Peyer's patch (tissue), 4 donors: ENCODE results near the gene DOCK4.

ENCODE experiments used
- POLR2A ChIP-seq, 2 donors: fragments of 450-650 bp; IDR thresholded peaks; one replicate each; pipeline ENCODE4 v1.5.1; 2017; ENCODE audit warnings: antibody characterized with exemption in 2 of 2, mild to moderate bottlenecking in 2 of 2, moderate library complexity in 2 of 2
- TF ChIP-seq, protein P1 (sequence below), 6 experiments: fragments of 450-650 bp in 4 of 6; fragments of 200-600 bp in 2 of 6; sonication (generic) in 1 of 6; IDR thresholded peaks; one replicate each; pipeline ENCODE4 v1.5.1; 2017 to 2019; ENCODE audit warnings: antibody characterized with exemption in 6 of 6, mild to moderate bottlenecking in 3 of 6, moderate library complexity in 1 of 6

DNA sequence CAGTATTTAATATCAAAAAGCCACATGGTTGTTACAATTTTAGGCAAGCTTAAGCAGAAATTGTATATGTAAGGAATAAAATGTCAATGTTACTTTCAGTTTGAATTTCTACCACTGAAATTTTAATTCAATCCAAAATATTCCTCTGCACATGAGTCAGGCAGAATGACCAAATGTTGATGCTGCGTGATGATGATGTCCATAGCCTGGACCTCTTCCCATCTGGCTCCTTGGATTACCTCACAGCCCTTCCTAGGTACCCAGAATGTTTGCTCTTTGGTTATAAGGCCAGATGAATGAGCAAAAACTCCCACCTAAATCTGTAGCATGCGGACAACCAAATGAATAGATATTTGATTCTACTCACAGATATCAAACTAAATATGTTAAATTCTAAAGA is 385.6 kb downstream of the DOCK4 start:
- TF ChIP-seq, protein P1, sequence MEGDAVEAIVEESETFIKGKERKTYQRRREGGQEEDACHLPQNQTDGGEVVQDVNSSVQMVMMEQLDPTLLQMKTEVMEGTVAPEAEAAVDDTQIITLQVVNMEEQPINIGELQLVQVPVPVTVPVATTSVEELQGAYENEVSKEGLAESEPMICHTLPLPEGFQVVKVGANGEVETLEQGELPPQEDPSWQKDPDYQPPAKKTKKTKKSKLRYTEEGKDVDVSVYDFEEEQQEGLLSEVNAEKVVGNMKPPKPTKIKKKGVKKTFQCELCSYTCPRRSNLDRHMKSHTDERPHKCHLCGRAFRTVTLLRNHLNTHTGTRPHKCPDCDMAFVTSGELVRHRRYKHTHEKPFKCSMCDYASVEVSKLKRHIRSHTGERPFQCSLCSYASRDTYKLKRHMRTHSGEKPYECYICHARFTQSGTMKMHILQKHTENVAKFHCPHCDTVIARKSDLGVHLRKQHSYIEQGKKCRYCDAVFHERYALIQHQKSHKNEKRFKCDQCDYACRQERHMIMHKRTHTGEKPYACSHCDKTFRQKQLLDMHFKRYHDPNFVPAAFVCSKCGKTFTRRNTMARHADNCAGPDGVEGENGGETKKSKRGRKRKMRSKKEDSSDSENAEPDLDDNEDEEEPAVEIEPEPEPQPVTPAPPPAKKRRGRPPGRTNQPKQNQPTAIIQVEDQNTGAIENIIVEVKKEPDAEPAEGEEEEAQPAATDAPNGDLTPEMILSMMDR (IDR thresholded peaks at IDR 0.05): no peak
- TF ChIP-seq POLR2A (IDR thresholded peaks at IDR 0.05): no peak
